ENCODE measurements around the gene CSTPP1.

Gene CSTPP1

DNA sequence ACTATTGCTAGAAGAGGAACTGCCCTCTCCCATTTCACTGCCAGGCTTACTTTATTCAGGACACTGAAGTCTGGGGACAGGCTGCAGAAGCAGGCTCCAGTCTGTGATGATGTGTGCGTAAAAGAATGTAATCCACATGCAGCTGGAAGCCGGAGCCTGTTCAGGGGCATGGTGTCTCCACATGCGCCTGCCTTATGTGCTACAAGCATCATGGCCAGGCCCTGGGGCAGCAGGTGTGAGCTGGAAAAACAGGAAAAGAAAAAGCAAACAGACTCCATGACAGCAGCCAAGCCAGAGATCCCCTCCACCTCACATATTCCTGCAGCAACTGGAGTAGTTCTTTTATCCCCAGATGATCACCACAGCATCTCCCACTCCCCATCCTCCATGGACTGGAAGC, 206.8 kb downstream of the CSTPP1 start:
- no peak for DNase-seq

DNA sequence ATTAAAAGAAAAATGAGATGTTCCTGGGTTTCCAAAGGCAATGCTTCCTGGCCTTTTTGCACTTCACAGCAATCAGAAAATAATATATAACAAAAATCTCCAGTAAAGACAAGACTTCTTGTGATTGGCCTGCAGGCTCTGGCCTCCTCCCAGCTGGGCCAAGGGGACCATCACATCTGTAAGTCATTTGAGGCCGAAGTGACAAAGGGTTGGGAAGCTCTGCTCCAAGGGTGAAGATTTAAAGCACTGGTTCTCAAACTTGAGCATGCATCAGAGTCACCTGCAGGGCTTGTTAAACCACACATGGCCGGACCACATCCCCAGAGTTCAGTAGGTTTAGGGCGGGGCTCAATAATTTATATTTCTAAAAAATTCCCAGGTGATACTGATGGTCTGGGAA, 208.0 kb downstream of the CSTPP1 start:
- DNase-seq, result no peak

DNA sequence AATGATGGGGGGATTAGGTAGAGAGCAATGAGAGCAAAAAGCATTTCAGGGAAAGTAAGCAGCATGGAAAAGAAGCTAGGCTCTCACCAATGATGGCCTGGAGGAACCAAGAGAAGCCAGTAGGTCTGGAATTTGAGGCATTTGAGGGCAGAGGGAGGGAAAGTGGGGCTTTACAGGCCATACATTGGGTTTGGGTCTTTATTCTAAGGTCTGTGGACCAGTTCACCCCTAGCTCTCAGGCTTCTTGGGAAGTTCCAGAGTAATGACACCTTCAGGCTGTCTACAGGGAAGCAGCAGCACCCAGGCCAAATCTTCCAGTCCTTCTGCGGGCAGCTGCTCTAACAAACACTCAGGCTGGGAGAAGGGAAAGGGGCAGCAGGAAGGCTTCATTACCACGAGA, 210.7 kb downstream of the CSTPP1 start:
- DNase-seq, result no peak

DNA sequence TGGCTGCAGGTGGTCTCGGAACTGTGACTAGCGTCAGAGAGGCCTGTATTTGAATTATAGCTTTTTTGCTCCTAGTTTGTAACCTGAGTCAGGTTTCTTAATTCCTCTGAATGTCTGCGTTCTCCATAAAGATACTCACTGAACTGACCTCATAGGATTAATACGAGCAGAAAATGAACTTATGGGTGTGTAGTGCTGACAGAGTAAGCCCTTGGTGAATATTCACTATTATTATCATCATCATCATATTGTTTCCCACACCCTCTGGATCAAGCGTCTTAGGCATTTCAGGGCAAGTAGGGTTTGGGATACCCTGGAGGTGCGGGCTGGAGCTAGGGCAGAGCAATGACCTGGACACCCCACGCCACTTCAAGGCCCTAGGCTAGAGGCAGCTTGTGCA, 211.1 kb downstream of the CSTPP1 start:
- DNase-seq, result no peak

DNA sequence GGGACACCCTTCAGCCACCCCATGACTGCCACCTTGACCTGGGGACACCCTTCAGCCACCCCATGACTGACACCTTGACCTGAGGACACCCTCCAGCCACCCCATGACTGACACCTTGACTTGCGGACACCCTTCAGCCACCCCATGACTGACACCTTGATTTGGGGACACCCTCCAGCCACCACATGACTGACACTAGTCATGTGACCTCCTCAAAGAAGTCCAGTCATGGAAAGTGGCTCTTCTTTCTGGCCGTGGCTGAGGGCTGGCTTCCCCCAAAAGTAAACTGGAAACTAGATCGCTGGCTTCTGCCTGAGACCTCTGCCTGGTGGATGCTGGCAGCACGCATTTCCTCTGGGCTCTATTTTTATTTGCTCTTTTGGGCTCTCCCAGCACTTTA, 211.7 kb downstream of the CSTPP1 start:
- no peak for DNase-seq

DNA sequence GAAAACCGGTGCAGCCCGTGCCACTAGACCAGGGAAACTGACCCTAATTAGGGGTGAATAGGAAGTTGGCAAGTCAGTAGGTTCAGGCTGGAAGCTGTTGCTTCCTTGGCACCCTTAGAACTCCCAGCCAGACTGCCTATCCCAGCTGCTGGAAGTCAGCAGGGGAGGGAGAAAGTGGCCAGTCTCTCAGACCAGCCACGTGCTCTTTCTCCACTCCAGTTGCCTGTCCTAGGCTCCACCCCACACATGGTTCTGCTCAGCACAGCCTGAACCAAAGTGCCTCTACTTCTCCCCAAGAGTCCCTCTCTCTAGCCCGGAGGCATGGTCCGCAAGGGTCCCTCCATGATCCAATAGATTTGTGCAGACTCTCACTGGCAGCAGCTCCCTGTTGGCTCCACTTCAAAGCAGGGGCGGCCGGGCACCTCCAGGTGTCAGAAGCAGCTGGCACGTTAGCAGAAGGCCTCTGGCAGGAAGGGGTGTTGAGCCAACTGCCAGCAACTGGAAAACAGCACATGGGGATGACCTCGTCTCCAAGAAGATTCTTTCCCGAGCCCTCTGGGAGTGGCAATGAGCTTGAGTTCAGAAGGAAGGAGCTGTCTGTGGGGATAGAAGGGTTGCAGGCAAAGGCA, 212.5 kb downstream of the CSTPP1 start:
- no peak for DNase-seq

DNA sequence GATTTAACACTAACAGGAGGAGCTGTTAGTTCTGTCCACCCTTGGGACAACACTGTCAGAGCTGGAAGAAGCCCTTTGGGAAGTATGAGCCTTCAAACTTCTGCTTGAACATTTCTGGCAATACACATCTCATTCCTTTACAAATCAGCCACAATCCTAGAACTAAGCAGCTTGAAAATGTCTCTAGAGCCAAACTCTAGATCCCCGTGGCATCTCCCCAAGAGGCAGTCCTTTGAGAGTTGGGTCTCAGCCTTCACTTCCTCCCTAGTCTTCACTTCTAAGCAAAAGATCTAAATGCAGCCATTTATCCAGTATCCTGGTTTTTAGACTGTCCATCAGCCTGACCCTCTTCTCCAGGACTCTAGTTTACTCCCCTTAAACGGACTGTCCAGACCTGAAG, 213.2 kb downstream of the CSTPP1 start:
- no peak for DNase-seq

DNA sequence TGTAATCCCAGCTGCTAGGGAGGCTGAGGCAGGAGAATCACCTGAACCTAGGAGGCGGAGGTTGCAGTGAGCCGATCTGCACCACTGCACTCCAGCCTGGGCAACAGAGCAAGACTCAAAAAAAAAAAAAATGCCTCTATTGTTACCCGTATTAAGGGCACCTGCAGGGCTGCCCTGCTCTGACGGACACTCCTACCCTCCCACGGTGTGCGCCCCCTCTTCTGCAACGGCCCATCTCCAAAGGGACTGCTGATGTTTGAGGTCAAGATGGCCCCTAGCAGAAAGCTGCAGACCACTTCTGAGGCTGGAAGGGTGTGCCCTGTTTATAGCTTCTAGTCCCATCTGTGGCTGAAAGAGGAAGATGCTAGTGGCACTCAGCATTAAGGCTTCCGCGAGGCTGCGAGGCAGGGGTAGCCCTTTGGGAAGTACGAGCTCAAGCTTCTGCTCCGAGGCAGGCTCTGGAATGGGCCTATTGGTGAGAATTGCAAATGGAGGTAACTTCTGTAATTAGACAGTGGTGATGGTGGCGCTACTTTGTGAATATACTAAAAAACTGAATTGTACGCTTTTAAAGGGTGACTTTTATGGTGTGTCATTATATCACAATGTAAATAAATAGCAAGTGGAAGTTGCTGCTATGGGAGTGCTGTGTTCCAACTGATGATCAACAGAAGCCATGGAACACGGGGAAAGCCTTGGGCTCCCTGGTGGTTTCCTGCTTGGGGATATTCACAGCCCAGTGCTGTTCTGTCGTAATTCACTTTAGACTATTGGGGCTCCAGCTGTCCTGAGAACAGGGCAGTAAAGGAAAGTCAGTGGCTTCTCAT, 215.8 kb downstream of the CSTPP1 start:
- no peak for DNase-seq

DNA sequence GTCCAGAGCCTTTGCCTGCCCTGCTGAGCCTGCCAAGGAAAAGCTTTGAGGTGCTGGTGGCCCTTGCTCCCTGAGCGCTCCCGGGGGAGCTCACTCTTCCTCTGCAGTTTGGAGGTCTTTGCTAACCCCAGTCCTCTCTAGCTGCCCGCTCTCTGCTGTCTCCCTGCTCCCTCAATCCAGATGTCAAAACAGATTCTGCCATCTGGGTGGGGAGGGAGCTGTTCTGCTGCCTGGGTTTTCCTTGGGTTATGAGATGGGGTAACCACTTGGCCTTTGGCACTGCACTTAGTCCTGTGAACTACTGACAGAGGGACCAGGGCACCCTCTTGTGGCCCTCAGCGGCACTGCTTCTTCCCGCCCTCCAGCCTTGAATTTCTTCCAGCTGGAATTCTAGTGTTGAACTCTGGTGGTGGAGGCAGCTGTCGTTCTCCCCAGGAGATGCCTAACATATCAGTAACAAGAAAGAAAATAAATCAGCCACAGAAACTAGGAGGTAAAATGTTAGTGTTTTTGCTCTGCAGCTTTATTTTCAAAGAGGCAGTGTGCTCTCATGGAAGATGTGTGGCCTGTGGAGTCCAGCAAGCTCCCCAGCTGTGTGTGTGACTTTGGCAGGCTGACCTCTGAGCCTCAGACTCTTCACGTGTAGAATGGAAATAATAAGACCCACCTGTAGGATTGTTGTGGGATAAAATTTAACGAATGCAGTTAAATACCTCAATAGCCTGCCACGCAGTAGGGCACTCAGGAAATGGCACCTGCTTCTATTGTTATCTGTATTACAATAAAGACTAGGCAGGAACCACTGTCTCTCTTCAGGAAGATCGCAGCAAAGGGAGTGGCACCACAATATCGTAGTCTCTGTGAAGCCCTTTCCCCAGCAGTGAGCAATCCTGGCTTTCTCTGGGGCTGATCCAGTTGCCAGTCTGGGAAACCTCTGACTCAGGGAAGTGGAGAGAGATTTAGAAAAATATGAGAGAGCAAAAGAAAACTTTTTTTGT, 216.7 kb downstream of the CSTPP1 start:
- peak in 2 of 4 experiments; percentile 16 to 29 for DNase-seq

DNA sequence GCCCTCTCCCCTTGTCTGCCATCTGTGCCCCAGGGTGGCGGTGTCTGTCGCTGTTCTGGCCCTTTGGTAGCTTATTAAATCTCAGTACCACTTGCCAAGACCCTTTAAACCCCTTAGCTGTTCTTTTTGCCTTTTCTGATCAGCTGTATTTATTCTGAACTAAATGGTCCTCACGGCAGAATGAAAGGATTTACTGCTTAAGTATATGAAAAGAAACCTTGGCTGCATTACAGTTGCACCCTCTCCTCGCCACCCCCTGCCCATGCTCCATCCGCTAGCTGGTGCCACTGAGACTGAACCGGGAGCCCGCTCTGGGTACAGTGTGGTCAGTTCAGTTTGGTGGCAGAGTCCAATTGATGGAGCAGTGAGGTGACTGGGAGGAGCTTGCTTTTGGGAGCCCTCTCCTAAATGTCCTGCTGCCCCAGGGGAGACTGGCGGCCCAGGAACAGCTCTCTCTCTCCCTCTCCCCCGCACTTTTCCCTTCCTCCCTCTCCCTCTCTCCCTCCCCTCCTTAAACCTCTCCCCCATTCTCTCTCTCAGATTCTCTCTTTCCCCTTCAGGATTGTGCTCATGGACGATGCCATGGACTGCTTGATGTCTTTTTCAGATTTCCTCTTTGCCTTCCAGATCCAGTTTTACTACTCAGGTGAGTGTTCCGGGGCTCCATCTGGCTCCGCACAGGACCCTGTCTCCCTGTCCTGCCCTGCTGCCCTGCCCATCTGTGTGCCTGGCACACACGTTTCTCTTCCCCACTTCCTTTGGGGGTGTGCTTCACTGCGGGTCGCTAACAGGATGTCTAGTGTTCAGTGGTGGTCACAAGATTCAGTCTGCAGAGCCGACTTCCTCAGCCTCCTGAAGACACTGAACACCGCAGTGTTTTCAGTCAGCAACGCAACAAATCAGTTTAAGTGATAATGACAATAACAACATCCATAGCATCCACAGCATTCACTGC, 218.3 kb downstream of the CSTPP1 start:
- peak in 2 of 4 experiments; percentile 19 to 36 for DNase-seq

DNA sequence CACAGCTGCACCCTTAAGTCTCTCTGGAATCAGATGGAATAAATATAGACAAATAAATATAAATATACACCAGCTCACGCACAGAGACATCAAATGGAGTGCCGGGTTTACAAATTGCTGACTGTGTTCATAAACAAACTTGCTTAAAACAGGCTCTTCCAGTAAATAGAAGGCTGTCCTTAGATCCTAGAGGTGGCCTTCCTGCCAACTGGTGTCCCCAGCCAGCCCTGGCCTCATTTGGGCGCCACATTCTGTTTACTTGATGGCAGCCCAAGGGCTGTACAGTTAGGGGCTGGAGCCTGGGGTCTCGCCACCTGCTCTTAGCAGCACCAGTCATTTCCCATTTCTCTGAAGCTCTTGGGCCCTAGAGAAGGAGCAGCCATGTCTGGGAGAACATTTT, 219.3 kb downstream of the CSTPP1 start:
- DNase-seq, result no peak

DNA sequence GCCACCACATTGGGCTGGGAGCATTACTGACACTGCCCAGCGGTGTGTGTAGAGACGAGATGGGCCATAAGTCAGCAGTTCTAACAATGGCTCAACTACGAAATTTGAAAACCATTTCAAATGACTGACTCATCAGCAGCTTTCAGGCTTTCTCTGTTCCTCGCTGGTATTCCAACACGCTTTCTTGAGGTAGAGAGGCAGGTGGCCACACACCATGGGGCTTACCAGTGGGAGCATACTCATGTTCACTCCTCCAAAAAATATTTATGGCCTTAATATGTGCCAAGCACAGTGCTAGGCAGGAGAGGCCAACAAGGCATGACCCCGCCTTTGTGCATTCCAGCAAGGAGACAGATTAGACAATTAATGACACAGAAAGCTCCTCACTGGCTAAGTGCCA, 219.8 kb downstream of the CSTPP1 start:
- DNase-seq, result no peak

DNA sequence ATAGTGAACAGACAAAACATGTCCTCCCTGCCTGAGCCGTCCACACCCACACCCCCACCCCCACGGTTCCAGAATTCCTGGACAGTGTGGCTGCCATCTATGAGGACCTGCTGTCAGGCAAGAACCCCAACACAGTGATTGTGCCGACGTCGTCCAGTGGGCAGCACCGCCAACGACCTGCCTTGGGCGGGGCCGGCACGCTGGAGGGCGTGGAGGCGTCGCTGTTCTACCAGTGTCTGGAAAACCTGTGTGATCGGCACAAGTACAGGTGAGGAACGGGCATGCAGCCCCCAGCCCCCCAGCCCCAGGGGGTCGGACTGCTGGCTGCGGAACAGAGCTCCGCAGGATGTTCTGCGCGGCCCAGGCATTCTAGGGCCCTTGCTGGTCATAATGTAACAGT, 220.4 kb downstream of the CSTPP1 start:
- DNase-seq, result no peak

DNA sequence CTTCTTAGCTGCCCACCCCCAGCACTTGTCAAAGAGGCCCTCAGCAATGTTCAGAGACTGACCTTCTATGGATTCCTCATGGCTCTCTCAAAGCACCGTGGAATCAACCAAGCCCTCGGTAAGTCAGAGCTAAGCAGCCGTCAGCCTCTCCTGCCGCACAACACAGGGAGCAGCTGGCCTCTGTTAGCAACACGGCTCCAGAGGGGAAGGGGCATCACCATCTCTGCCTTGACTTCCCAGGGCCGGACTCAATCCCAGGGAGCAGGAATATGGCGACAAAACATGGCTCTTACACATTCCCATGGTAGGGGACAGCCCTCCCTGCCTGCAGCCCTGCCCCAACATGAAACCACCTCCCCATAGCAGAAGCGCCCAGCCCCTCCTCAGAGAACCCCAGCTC, 221.2 kb downstream of the CSTPP1 start:
- DNase-seq, result no peak

DNA sequence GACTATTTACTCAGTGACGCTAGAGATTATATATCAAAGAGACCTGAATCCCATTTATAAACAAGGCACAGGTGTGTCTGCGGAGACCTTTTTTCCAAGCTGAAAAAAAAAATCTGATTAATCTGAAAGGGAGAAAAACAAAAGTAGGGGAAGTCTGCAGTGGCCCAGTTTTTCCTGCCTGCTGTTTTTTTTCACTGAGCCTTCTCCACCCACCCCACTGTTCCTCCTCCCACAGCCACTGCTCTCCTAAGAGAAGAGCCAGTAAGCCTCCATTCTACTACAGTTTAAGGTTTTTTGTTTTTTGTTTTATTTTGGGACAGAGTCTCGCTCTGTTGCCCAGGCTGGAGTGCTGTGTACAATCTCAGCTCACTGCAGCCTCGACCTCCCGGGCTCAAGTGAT, 221.7 kb downstream of the CSTPP1 start:
- DNase-seq, result no peak

DNA sequence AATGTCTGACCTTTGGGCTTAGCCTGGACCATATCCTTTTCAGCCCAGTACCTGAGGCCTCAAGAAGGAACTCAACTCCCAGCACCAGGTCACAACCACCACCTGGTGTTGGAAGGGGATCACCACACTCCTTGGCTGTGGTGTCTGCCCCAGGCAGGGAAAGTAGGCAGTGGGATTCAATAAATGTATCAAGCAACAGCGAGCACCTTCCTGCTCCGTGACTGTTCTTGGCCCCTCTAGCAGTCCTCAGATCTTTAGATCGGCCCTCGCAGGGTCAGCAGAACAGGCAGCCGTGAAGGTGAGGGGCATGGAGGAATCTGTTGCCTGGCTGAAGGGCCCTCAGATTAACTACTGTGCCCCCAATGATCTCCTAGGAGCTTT, 224.2 kb downstream of the CSTPP1 start:
- no peak for DNase-seq

DNA sequence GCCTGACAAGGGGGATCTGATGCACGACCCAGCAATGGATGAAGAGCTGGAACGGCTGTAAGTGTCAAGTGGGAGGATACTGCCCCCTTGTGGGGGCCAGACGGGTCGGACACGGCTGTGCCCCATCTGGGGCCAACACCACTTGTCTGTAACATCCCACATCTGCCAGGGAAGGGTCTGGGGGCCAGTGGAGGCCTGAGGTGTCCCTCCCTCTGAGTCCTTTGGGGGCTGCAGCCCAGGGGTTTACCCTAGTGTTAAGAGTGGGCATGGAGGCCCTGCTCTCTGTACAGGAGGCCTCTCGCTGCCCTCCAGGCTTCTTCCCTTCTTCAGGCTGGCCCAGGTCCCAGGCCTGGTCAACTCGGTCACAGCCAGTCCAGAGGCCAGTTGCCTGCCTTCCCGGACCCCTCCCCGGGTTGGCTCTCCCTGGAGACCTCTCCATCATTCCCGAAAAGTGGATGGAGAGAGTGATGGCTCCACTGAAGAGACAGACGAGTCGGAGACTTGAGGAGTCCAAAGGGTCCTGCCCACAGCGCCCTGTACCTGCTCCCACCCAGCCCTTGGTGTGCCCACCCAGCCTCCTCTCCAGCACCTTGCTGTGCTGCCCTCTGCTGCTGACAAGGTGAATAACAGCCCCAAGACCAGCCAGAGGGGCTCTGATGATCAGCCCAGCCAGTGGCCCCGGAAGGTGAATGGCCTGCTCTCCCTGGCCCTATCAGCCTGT, 224.7 kb downstream of the CSTPP1 start:
- DNase-seq, result peak in 2 of 4 experiments; percentile 35 to 43

DNA sequence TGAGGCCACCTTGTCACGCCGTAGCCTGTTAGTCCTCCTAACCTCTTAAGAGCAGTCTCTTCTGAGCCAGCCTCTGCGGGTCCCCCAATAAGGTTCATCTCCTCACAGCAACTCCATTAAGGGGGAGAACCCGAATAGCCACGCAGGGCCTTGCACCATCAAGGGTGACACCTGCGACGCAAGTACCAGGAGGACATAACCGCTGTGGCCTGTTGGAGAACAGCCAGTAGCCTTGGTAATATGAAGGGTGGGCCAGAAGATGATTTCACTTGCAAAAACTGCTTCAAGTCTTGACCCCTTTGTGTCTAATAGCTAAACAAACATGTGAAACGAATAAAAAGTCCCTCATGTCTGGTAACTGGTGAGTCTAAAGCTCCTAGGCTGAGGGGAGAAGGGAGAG, 225.3 kb downstream of the CSTPP1 start:
- no peak for DNase-seq

DNA sequence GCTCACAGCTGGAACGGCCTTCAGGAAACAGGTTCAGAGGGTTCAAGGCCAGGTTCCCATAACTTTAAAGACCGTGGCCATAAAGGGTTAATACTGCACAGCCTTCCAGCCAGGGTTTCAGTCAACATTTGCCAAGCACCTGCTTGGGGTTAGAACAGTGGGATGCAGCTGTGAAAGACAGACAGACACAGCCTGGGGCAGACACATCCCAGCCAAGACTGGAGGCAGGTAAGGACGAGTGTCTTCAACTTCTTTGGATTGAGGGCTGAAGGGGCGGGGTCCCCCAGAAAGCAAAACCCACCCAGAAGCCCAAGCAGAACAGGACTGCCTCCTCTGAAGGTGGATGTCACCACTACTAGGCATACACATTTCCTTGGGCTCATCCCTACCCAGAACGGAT, 225.9 kb downstream of the CSTPP1 start:
- no peak for DNase-seq

DNA sequence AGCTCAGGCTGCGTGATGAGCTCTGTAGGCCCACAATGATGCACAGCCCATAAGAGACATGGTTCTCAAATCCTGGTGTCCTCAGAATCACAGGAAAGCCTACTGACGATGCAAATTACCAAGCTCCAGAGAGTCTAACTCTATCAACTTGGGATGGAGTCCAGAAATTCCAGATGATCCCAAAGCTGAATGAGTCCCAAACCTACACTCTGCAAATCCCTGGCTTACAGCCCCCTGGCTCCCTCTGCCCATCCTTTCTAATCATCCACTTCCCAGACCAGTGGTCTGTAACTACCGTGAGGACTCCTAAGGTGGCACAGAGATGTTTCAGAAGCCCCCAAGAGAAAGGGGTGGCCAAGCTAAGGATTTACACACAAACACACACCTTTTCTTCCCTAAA, 226.6 kb downstream of the CSTPP1 start:
- DNase-seq, result no peak

DNA sequence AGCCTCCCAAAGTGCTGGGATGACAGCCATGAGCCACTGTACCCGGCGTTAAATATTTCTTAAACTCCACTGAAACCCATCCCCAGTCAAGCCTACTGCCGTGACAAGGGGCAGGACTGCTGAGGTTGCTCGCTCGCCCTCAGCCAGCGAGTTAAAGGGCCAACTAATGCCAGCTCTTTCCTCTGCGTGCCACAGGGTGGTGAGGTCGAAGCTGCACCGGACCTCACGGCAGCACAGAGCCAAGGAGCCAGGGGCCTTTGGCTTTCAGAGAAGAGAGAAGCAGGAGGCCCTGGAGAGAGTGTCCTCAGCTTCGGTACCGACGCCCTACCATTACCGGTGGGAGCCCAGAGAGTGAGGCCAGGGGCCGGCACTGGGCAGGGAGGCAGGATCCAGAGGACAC, 227.3 kb downstream of the CSTPP1 start:
- no peak for DNase-seq

DNA sequence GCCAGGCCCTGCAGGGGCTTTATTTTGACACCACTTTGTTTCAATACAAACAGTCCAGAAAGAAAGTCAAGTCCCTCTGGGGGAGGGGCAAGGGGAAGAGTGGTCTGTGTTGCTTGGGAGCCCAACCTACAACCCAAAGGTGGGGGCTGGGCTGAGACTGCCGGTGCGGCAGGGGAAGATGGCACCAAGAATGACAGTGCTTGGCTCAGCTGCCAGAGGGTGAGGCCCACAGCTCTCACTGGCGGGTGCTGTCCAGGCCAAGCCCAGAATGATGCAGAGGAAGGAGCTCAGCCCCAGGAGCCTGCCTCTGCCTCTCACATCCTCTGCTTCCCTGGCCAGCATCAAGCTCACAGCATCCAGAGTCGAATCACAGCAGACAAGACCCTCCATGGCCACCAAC, 227.8 kb downstream of the CSTPP1 start:
- no peak for DNase-seq

Measured in activated naive CD4-positive, alpha-beta T cell (primary cell).